ENCODE results near the gene TRAF1.

DNA sequence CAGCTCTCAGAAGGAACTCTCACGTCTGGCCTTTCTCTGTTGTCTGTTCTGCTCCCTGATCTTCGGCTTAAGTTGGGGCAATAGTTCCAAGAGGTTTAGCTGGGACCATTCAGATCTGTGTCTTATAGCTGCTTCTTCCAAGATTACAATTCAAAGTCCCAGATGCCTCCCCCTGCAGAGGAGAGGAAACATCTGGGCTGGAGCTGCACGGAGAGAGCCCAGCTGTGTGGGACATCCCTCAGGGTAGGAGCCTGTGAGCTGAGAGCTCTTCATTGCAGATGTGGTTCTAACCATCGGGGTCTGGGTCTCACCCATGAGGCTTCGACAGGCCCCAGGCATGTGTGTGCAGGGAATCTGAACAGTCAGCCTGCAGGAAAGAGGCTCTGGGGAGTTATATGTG lies 40.6 kb downstream of the TRAF1 start:
- TF ChIP-seq, protein P1, sequence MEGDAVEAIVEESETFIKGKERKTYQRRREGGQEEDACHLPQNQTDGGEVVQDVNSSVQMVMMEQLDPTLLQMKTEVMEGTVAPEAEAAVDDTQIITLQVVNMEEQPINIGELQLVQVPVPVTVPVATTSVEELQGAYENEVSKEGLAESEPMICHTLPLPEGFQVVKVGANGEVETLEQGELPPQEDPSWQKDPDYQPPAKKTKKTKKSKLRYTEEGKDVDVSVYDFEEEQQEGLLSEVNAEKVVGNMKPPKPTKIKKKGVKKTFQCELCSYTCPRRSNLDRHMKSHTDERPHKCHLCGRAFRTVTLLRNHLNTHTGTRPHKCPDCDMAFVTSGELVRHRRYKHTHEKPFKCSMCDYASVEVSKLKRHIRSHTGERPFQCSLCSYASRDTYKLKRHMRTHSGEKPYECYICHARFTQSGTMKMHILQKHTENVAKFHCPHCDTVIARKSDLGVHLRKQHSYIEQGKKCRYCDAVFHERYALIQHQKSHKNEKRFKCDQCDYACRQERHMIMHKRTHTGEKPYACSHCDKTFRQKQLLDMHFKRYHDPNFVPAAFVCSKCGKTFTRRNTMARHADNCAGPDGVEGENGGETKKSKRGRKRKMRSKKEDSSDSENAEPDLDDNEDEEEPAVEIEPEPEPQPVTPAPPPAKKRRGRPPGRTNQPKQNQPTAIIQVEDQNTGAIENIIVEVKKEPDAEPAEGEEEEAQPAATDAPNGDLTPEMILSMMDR (IDR thresholded peaks at IDR 0.05) = no peak
- TF ChIP-seq EZH2 (IDR thresholded peaks at IDR 0.05; ENCODE audit: borderline replicate concordance, insufficient read depth, low read depth, low read length, poor library complexity, severe bottlenecking) = no peak

Measured in B cell (primary cell).